GM15510 (cell line): Measurements from ENCODE around the gene REC114.

Experiments used
- POLR2A ChIP-seq: IDR thresholded peaks from 3 replicates; pipeline ENCODE4 v1.6.1; 2011; ENCODE audit warnings: borderline replicate concordance; ENCODE audit not compliant: insufficient read length; ENCODE audit errors: extremely low read depth

REC114 gene

GRCh38 chr15:73593304-73594074 lies 150.5 kb downstream of the REC114 start:
- TF ChIP-seq POLR2A: no peak

DNA sequence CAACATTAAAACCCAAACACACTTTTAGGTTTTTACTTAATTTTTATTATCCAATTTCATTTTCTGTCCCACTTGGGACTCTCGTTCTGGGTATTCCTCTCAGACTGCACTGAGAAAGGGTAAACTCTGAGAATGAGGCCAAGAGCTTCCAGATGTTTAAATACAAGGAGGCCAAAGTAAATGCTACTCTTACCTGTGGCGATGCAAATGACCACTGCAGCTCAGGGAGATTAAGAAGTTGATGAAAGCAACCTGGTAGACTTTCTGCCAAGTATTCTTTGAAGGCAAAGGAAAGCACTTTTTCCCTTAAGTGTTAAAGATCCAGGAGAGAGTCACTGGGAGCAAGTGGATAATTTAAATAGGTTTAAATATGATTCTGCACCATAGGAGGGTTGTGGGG lies 151.1 kb downstream of the REC114 start:
- no peak for TF ChIP-seq POLR2A

DNA sequence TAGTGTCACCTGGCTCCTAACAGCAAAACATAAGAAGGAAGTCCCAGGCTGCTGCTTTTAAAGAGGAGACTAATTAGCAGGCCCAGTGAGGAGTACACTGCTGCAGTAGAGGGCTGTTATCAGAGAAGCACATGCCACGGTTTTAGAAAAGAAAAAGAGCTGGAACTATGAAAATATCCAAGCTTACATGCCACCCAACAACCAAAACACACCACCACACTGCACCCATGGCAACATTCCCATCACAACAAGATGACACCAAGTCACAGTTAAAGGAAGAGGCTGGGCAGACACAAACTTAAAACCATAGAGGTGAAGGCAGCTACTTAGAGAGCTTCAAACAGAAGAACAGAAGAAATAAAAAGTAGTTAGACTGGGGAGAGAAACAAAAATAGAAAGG lies 153.2 kb downstream of the REC114 start:
- TF ChIP-seq POLR2A: no peak

GRCh38 chr15:73597036-73597638 lies 154.2 kb downstream of the REC114 start:
- no peak for TF ChIP-seq POLR2A

GRCh38 chr15:73598530-73599160 lies 155.7 kb downstream of the REC114 start:
- no peak for TF ChIP-seq POLR2A

DNA sequence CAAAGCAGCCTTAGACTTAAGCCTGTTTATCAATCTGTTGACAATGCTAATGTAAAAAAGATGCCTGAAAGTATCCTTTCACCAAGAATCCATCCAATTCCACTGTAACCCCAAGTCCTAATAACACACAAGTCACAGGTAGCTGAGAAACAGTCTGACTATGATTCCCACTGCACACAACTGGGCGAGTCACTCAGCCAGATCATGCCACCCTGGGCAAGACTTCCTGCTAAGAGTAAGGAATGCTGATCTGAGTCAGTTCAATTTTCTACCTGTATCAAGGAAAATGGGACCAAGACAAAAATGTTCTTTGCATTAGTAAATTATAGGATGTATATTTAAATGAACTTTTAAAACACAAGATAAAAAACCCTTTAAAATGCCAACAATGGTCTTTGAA lies 157.0 kb downstream of the REC114 start:
- no peak for TF ChIP-seq POLR2A

- TF ChIP-seq POLR2A: no peak
These were observed 157.7 kb downstream of the REC114 start for GRCh38 chr15:73600413-73601335.

DNA sequence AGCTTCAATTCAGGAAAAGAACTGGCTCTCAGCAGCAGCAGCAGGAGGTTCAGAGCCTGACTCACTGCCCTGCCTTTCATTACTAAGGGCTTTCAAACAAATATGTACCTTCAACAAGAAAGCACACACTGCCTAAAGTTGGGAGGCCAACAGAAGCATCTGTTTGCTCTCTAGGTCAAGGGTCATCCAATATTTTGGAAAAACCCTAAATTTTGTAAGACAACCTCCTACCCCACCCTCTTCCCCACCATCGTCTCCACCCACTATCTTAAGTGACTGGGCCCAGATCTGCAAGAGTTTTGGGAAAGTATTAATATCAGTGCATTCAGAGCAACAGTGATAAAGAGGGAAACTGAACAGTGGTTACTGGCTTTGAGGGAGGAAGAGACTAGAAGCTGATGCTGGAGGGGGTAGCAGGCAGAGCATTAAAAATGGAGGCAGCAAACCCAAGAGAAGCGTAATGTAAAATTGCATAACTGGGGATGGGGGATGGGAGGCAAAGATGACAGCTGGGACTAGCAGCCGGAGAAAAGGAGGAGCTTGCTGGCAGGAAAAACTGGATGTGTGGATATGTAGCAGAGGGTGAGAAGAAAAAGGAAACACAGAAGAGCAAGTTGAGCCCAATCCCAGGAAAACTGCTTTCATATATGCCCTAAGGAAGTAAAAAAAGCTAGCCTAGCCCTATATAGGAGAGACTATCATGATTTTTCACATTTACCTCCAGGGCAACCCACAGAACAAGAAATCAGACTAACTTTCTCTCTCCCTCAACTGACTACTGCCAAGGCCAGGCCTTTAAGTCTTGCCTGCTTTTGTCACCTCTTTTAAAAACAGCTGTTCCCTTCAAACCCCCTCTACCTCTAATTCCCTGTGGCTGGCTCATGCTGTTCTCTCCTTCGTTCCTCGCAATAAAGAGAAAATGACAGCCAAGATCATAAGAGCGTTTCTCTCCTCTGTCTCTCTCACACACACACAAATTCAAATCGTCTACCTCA lies 158.8 kb downstream of the REC114 start:
- no peak for TF ChIP-seq POLR2A

DNA sequence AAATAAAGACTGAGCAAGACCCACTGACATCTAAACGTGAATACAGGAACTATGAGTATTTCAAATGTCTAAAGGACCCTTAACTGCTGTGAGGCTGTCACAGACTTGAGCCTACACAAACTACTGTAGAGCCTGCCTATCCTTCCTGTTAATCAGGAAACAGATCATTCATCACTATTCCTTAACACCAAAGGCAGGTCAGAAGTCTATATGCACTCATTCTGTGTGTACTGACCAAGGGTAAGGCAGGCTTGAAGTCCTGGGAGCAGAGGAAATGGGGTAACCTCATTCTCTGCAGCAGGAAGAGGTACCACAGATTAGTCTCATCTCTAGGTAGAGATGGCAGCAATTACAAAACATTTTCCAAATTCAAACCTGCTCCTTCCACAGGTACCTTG lies 159.5 kb downstream of the REC114 start:
- no peak for TF ChIP-seq POLR2A

- no peak for TF ChIP-seq POLR2A
These were observed 160.0 kb downstream of the REC114 start for GRCh38 chr15:73602992-73603391.

GRCh38 chr15:73604477-73604876 lies 161.5 kb downstream of the REC114 start:
- no peak for TF ChIP-seq POLR2A

DNA sequence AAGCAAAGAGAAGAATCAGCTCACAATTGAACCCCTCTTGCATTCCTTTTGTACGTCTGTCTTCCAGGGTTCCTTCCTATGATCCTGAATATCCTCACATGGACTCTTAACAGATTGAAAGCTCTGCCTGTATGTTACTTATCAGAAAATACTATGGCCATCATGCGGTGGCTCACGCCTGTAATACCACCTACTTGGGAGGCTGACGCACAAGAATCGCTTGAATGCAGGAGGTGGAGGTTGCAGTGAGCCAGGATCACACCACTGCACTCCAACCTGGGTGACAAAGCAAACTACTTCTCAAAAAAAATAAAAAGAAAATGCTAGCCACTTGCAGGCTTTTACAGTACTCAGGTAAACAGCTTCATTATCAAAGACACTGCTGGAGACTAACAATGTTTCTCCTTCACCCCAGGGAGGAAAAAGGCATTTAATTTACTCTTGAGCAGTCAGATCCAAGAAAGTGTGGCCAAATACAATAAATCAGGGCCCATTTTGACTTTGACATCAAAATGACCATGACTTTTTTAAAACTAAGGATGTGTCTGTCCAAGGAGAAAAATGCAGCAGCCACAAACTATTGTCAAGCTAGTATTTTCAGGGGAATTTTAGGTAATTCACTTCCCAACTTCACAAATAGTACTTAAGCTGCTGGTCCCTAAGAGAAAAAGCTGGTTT lies 162.9 kb downstream of the REC114 start:
- no peak for TF ChIP-seq POLR2A

- TF ChIP-seq POLR2A: no peak
These were observed 164.4 kb downstream of the REC114 start for GRCh38 chr15:73607405-73607804.
